Stimulated activated CD4-positive, alpha-beta T cell treated with anti-CD3 and anti-CD28 coated beads, Interleukin-4, amount 100 ng/mL, for 24 hours (primary cell): ENCODE data around the gene OSM.

Source experiments
- DNase-seq: peaks from one replicate; pipeline ENCODE4 v3.0.0-alpha.2; 2020

The OSM gene

DNA sequence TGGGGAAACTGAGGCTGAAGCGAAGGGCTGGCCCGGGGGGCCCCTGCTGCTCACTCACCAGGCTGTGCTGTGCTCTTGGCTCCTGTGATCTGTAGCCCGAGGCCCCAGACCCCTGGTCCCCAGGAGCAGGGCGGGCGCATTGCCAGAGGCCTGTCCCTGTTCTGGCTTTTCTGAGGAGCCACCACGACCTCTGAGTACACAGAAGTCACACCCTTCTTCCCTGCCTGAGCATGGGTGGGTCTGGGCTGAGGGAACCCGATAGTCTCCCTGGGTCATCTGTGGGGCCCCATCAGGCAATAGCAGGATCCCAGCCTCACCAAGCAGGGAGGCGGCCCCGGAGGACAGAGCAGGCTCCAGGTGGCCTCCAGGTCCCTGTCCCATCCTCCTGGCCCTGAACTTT is 17.5 kb upstream of the OSM start:
- no peak for DNase-seq

DNA sequence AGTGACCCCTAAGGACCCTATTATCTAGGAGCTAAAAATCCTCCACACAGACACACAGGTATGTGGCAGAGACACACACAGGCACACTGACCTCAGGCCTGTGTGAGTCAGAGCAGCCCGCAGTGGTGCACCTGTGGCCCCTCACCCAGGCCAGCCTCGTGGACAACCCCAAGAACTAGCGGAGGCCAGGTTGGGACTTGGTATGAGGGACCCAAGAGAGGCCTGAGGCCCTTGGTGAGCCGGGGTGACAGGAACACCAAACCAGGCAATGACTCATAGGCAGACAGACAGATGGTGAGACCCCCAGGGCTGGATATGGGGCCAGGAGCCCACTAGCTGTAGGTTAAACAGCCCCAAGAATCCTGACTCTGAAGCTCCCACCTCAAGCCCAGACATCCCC is 16.7 kb upstream of the OSM start:
- no peak for DNase-seq

DNA sequence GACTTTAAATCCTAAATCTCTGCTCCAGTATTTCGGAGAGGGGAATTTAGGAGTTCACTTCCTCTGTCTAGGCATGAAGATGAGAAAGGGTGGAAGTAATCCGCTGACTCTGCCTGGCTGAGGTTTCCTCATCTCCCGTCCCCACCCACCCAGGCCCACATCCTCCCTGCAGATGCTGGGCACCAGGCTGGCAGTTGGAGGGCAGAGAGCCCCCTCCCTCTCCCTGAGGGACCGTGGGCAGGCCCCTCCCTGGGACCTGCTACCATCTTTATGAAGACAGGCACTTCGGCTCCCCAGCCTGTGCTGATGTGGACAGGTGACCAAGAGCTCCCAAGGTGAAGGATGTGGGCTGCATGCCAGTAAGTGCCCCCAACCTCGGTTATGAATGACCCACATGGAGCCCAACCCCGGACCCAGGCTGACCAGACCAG is 16.0 kb upstream of the OSM start:
- DNase-seq, result no peak

DNA sequence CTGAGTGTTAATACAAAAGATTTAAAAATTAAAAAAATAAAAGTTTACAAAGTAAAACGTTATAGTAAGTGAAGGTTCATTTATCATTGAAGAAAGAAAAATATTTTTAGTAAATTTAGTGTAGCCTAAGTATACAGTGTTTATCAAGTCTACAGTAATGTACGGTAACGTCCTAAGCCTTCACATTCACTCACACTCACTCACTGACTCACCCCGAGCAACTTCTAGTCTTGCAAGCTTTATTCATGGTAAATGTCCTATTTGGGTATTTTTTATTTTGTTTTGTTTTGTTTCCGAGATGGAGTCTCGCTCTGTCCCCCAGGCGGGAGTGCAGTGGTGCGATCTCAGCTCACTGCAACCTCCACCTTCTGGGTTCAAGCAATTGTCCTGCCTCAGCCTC is 13.9 kb upstream of the OSM start:
- DNase-seq, result no peak

DNA sequence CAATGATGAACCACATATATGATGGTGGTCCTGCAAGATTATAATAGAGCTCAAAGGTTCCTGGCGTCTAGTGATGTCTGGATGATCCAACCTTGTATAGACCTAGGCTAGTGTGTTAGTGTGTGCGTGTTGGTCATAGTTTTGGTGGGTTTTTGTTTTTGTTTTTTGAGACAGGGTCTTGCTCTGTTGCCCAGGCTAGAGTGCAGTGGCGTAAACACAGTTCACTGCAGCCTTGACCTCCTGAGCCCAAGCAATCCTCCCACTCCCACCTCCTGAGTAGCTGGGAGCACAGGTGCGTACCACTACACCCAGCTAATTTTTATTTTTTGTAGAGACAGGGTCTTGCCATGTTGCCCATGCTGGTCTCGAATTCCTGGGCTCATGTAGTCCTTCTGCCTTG is 13.3 kb upstream of the OSM start:
- no peak for DNase-seq

DNA sequence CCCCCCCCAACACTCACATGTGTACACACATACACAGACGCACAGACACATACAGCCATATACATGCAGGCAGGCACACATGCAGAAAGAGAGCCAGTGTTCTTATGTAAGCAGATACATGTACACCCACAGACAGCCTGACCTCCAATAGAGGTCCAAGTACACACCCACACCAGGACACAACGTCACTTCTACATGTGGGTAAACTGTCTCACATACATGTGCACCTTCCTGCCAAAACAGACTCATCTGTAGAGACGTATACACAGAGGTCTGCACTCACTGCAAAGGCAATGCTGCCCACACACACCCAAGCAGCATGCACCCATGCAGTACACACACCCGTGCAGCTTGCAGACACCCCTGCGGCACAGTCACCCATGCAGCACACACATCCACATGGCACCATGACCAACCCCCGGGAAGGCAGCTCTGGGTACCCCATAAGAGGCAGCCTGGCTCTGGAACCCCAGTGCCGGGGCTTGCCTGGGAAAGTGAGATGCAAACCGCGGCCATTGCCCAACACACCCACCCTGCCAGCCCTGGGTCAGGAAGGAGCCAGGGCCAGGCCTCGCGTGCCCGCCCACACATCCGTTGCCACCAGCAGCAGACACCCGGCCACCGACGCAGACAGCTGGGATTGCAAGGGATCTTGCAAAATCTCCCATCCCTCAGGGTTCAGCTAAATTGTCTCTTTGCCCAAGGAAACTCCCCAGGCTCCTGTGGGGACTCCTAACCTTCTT is 12.6 kb upstream of the OSM start:
- DNase-seq, result no peak

DNA sequence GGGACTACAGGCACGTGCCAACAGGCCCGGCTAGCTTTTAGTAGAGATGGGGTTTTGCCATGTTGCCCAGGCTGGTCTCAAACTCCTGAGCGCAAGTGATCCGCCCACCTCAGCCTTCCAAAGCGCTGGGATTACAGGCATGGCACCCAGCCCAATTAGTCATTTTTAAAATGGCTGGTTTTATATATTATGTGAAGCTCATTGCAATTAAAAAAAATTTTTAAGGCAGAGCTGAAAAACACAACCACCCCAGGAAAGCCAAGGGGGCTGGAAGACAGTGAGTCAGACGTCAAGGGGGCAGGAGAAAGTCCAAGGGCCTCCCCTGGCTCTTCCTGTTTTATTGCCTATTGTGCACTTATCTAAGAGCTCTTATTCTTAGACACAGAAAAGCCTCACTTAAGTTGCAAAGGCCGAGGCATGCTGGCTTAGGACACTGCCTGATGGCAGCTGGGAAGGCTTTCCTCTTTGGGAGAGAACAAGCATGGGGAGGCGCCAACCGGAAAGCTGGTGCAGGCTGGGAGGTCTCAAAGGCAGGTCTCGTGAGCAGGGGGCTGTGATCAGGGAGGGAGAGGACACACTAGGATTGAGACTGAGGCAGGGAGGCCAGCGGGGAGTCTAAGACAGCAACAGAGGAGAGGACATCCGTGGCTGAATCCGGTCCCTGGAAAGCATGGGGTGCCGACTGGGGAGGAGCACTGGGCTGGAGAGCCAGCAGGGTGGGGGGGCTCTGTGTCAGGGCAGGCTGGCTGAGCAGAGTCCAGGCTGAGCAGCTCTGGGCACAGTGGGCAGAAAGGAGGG is 11.1 kb upstream of the OSM start:
- DNase-seq, result no peak

DNA sequence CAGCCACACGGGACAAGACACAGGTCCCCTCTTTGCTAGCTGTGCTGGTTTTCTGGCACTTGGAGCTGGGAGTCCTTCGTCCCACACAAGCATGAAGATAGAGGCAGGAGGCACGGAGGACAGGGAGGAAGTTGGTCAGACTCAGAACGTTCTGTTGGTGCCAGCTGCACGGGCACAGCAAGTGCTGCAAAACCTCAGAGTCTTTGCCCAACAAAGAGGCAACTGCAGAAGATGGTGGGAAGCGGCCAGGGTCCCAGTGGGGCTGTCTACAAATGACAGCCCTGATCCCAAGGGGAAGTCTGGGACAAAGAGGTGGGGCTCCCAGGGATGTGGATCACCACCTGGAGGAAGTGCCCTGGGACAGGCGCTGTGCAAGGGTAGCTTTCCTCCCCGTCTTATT is 9.4 kb upstream of the OSM start:
- DNase-seq, result no peak

DNA sequence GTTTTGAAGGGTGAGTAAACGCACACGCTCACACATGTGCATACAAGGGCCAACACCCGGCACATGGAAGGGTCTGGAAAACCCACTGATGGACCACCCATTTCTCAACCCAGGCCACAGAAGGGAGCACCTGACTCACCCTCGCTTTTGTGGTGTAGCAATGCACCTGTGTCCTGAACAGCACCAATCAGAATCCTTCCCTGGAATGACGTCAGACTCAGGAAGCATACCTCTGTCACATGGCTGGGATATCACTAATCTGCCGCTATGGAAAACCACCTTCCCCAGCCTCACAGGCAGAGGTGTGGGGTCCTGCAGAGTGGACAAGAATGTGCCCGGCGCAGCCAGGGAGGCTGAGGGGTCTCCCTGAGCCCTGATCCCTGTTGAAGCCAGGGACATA is 9.0 kb upstream of the OSM start:
- DNase-seq, result peak; percentile 24

DNA sequence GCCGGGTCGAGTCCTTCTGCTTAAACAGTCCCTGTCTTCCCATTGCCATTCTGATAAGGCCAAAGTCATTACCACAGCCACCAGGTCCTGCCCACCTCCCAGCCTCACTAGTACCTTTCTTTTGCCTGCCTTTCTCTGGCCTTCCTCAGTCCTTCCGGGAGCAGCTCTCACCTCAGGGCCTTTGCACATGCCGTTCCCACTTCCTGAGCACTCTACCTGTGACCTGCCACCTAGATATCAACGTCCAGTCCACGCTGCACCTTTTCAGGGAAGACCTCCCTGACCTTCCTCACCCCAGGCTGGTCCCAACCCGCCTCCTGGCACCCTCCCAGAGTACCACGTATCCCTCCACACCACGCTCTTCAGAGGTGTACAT is 7.8 kb upstream of the OSM start:
- DNase-seq, result no peak

DNA sequence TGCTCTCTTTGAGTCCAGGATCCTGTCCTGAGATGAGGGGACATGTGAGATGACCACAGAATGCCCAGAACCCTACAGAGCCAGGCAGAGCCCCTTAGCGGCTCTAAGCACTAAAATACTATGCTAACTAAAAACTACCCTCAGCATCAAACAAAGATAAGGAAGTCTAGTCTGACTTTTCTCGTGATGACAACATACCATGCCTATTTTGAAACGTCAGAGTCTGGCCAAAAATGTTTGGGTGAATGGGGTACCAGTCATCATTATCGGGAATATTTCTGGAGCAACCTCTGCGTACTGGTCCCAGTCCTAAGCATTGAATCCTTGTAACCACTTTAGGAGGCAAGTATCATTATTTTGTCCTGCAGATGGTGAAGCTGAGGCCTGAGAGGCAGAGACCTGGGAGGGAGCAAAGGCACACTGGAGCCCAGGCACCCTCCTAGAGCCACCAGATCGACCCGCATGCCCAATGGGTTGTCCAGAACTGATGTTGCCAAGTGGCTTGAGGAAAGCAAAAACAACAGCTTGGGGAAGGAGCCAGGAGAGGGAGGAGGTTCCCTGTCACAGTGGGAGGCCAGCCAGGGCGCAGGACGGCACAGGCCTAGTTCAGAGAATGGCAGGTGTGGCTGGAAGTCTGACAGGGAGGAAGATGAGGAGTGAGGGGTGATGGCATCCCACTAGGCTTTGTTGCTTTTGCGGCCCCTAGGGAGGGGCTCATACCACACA is 7.2 kb upstream of the OSM start:
- DNase-seq, result no peak

DNA sequence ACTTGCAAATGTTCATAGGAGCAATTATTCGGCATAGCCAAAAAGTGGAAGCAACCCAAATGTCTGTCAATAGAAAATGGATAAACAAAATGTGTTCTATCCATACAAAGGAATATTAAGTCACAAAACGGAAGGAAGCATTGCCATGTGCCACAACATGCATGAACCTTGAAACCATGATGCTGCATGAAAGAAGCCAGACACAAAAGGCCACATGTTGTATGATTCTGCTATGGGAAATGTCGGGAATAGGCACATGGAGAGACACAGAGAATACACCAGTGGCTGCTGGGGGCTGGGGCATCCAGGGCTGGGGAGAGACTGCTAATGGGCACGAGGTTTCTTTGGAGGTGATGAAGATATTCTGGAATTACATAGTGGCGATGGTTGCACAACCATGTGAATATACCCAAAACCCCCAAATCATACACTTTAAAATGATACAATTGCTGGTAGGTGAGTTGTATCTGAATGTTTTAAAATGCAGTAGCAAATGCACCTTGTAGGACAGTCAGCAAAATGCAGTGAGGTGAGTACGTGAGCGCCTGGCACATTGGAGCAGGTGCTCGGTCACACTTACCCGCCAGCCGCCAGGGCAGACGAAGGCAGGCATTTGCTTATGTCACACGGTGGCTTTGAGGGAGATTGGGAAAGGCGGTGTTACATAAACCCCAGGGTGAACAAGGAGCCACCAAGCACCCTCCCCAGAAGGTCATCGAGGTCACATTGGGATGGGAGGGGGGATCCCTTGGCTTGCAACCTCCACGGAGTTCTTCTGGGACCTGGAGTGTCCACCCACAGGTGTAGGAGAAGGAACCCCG is 6.3 kb upstream of the OSM start:
- no peak for DNase-seq

DNA sequence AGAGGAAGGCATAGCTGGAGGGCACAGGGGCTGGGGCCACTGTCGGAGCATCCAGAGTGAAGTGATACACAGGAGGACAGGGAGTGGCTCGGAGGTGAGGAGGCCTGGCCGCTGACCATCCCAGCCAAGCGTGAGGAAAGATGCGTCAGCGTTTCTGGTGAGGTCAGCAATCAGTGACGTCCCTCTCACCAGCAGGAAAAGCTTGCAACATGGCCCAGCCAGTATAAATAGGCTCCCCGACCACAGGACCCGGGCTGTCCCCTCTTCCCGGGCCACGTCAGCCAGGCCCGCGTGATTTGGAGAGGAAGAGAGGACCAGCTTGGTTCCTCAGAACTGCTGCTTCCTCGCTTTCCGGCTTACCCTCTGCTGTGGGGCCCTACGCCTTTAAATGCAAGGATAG is 4.2 kb upstream of the OSM start:
- no peak for DNase-seq

DNA sequence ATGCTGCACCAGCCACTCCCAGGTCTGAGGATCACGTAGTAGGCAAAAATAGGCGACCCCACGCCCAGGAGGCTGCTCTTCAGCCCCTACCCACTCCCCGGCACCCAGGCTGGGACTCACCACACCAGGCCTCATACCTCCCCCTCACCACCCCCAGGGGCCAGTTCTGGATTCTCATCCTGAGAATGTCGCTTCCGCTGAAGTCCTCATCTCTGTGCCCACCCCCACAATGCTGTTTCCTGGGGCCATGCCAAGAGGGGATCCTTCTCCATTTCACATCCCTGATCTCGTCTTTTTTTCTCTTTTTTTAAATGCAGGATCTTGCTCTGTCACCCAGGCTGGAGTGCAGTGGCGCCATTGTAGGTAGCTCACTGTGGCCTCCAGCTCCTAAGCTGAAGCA is 1.7 kb upstream of the OSM start:
- no peak for DNase-seq

DNA sequence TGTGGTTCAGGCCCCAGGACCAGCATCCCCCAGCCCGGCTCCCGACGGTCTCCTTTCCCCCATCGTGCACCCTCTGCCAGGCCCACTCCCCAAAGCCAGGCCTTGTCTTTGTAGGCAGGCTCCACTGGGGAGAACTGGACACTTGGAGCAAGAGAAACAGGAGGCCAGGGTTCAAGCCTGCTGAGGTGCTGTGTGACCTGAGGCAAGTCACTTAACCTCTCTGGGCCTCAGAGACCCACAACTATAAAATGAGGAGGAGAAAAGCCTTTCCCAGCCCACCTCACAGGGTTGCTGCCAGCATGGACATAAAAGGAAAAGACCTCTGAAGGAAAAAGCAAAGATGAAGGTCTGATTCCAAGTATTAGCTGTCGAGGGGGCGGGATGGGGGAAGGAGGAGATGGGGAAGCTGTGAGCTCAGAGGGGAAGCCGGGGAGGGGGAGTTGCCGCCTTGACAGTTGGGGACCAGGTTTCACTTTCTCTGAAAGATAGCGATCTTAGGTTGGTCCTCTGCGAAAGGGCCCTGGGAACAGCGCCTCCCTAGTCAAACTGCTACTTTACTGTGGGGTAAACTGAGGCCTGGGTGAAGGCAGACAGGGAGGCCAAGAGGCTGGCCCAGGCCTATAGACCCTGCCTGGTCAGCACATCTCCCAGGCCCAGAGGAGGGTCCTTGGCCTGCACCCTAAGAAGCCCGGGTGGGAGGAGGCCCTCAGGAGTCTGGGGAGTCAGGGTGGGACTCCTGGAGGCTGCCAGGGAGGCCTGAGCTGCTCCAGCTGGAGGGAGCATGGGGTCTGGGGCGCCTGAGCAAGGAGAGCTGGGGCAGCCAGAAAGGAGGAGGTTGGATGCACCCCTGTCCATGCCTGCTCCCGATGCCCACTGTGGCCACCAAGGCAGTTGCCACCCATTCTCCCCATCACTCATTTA is 991 bp upstream of the OSM start:
- peak; percentile 49 for DNase-seq

DNA sequence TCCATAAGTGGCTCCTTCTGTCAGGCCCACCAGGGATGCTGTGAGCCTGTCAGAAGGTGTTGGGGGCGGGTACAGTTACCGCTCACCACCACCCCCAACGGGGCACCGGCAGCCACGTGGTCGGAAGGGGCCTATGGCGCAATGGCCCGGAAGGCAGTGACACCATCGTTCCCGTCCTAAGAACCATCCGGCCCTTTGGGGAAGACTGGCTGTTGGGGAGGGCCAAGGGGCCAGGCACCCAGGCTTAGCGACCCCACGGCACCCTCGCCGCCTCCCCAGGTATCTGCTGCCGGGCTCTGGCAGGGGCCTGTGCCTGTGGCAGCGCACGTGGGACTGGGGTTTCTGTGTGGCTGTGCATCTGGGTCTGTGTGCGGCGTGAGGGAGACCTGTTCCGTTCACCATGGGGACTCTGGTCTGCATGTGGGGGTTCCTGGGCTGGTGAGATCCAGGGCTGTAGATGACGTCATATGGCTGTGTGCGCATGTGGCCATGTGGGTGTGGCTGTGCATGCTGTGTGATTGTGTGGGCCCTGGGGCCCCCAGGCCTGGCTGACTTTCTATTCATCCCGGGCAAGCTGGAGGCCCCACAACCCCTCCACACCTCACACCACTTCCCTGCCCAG is 717 bp downstream of the OSM start:
- peak; percentile 88 for DNase-seq

DNA sequence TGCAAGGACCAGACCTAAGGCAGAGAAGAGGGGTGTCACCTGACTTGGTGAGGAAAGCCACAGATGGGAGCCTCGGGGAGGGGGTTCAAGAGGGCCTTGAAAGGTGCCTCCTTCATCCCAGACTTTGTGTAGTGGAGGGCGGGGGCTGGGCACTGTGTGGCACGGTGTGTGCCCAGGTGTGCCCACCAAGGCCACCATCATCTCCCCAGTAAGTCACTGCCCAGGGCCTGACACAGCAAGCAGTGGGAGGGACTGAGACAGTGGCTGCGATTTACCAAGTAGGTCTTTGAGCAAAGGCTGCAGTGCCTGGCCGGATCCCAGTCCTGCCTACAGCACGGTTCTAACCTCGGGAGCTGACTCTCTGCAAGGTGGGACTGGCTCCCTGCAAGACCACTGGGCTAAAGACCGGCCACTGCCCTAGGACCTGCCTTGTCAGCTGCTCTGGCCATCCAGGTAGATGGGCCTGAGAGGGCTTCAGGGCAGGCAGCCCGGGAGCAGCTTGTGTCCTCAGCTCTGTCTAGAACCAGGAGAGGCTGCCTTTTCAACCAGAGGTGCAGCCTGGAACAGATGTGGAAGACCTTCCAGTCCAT is 1.4 kb downstream of the OSM start:
- no peak for DNase-seq

DNA sequence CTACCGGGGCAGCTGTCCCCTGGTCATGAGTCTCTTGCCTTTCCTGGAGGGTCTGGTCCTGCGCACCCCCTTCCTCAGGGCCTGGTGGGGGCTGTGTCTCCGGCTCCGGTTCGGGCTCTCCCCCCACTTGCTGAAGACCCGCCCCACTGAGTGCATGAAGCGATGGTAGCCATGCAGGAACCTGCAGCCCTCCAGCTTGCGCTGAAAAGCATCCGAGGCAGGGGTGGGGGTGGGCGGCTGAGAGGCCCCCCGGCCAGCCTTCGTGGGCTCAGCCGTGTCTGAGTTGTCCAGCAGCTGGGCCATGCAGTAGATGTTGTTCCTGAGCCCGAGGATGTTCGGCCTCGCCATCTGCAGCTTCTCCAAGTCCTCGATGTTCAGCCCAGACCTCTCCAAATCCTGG is 2.8 kb downstream of the OSM start:
- DNase-seq, result no peak

DNA sequence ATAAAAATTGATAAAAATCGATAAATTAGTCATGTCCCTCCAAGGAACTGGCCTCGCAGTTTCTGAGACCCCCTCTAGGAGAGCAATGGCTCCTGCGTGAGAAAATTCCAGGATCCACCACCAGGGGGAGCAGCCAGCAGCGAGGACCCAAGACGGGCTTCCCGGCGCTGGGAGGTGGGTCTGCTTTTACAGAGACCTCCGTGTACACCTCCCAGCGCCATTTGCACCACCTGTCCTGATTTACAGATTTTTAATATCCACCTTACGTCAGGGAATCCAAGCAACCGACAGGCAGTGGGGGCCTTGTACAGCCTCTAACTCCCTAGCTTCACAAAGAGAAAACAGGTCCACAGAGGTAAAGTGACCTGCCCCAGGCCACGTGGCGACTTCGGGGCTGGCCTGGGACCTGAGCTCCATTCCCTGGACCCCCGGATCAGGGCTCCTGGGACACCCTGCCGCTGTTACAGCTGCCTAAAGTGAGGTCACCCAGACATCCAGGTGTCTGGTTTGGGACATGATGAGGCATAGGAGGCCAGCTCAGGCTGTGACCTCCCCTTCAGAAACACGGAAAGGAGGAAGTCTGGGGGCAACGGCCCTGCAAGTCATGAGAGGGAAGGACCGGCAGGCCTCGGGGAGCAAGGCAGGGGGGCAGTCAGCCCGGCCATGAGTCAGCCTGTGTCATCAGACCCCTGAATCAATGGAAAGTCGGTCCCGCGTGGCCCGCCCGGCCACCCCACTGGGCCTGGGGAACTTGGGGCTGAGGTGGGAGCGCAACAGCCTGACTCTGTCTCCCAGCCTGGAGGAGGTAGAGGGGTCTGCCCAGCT is 3.5 kb downstream of the OSM start:
- DNase-seq, result peak; percentile 85

DNA sequence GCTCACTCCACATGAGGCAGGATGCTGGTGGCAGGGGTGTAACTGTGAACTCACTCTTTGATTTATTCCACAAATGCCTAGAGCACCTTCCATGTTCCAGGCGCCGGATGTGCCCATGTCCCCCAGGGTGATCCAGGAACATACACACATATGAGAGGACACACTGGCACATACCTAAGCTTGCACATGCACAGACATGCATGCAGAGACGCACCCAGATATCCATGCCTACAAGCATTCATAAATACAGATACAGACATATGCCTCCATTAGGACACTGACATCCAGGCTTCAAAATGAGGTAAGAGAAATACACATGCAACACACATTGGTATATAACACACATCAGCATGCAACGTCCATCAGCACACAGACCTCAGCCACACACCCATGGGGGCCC is 4.5 kb downstream of the OSM start:
- no peak for DNase-seq
